GM21515 (cell line): Measurements from ENCODE around the gene NLRP13.

Experiments used
- ATAC-seq: cut with Tn5 transposase; IDR thresholded peaks from one replicate; pipeline ENCODE4 v1.9.1; 2021; ENCODE audit not compliant: unreplicated experiment

NLRP13 gene

GRCh38 chr19:55907286-55907685, 24.9 kb downstream of the NLRP13 start:
- no peak for ATAC-seq

GRCh38 chr19:55902080-55902751, 29.9 kb downstream of the NLRP13 start:
- no peak for ATAC-seq

GRCh38 chr19:55901369-55902079, 30.6 kb downstream of the NLRP13 start:
- no peak for ATAC-seq

- no peak for ATAC-seq
Observed at GRCh38 chr19:55898911-55899310, 33.2 kb downstream of the NLRP13 start.

GRCh38 chr19:55882626-55883025, 49.5 kb downstream of the NLRP13 start:
- no peak for ATAC-seq

GRCh38 chr19:55877211-55877610, 54.9 kb downstream of the NLRP13 start:
- ATAC-seq, result no peak

- ATAC-seq, result no peak
Observed at GRCh38 chr19:55870736-55871135, 61.4 kb downstream of the NLRP13 start.

GRCh38 chr19:55867101-55867500, 65.0 kb downstream of the NLRP13 start:
- no peak for ATAC-seq

GRCh38 chr19:55866521-55866920, 65.6 kb downstream of the NLRP13 start:
- no peak for ATAC-seq

GRCh38 chr19:55858969-55859368, 73.2 kb downstream of the NLRP13 start:
- ATAC-seq, result no peak

- ATAC-seq, result no peak
Observed at GRCh38 chr19:55858401-55858800, 73.7 kb downstream of the NLRP13 start.

- ATAC-seq, result no peak
Observed at GRCh38 chr19:55857974-55858373, 74.2 kb downstream of the NLRP13 start.

GRCh38 chr19:55857149-55857548, 75.0 kb downstream of the NLRP13 start:
- ATAC-seq, result no peak

GRCh38 chr19:55855160-55855559, 77.0 kb downstream of the NLRP13 start:
- ATAC-seq, result no peak
